ENCODE results near the gene CDK4.
A peak's percentile ranks its signal among the peaks of the same experiment; 100 is the strongest.

The CDK4 gene

GRCh38 chr12:57756406-57757341, 4.6 kb upstream of the CDK4 start:
- ATAC-seq (replicated peaks) (peak; percentile 25 to 30), DNase-seq (peak; percentile 49)
- H3K27ac Mint-ChIP-seq = peak overlapping the region; percentile 90
- peaks cover 18 to 32% of the 10 kb centered on the region in 2 donors for H3K36me3 Mint-ChIP-seq
- H3K9me3 Mint-ChIP-seq = no peaks in the 10 kb centered on the region
- peaks cover 39 to 77% of the 10 kb centered on the region in 2 donors for H3K4me1 Mint-ChIP-seq
- H3K4me3 Mint-ChIP-seq = peak overlapping the region; percentile 90
- H3K27me3 Mint-ChIP-seq = no peaks in the 10 kb centered on the region

GRCh38 chr12:57755454-57756372, 3.6 kb upstream of the CDK4 start:
- no peaks in the 10 kb centered on the region for H3K27me3 Mint-ChIP-seq
- peak; percentile 3 to 7 for ATAC-seq (replicated peaks)
- DNase-seq = no peak
- peak overlapping the region; percentile 90 for H3K4me3 Mint-ChIP-seq
- H3K4me1 Mint-ChIP-seq = peaks cover 44 to 78% of the 10 kb centered on the region in 2 donors
- H3K27ac Mint-ChIP-seq = peak overlapping the region; percentile 90
- no peaks in the 10 kb centered on the region for H3K9me3 Mint-ChIP-seq
- peaks cover 27 to 31% of the 10 kb centered on the region in 2 donors for H3K36me3 Mint-ChIP-seq

GRCh38 chr12:57755194-57755453, 3.0 kb upstream of the CDK4 start:
- H3K36me3 Mint-ChIP-seq = peaks cover 33 to 37% of the 10 kb centered on the region in 2 donors
- H3K9me3 Mint-ChIP-seq = no peaks in the 10 kb centered on the region
- peaks cover 46 to 77% of the 10 kb centered on the region in 2 donors for H3K4me1 Mint-ChIP-seq
- no peaks in the 10 kb centered on the region for H3K27me3 Mint-ChIP-seq
- ATAC-seq (replicated peaks) (no peak), DNase-seq (no peak)
- H3K4me3 Mint-ChIP-seq = peak overlapping the region; percentile 68 to 90
- no peak overlapping the region for H3K27ac Mint-ChIP-seq

- no peaks in the 10 kb centered on the region for H3K9me3 Mint-ChIP-seq
- ATAC-seq (replicated peaks) = peak; percentile 31 to 40
- DNase-seq = peak; percentile 71
- H3K36me3 Mint-ChIP-seq = peaks cover 31 to 33% of the 10 kb centered on the region in 2 donors
- no peaks in the 10 kb centered on the region for H3K27me3 Mint-ChIP-seq
- peak within 1 kb of the TSS; percentile 90 for H3K27ac Mint-ChIP-seq
- peaks cover 44 to 72% of the 10 kb centered on the region in 2 donors for H3K4me1 Mint-ChIP-seq
- peak within 1 kb of the TSS; percentile 90 for H3K4me3 Mint-ChIP-seq
These were observed 2.5 kb upstream of the CDK4 start, which contains the start of gene MARCHF9 for GRCh38 chr12:57754411-57755193. TSS of gene MARCHF9 (plus strand) at chr12:57755103. CDS start at chr12:57755529, 426 bp downstream.

- Mint-ChIP-seq H3K4me1 (peaks cover 39 to 69% of the 10 kb centered on the region in 2 donors), H3K27me3 (no peaks in the 10 kb centered on the region), H3K36me3 (peaks cover 31 to 35% of the 10 kb centered on the region in 2 donors), H3K27ac (peak overlapping the region; percentile 26), H3K4me3 (no peak overlapping the region), H3K9me3 (no peaks in the 10 kb centered on the region)
- ATAC-seq (replicated peaks) (no peak), DNase-seq (no peak)
These were observed 1.7 kb upstream of the CDK4 start for GRCh38 chr12:57753756-57754337.

GRCh38 chr12:57752668-57753000, 524 bp upstream of the CDK4 start:
- DNase-seq (no peak), ATAC-seq (replicated peaks) (no peak)
- Mint-ChIP-seq H3K4me3 (peak overlapping the region; percentile 93 to 98), H3K27ac (peak overlapping the region; percentile 94), H3K27me3 (no peaks in the 10 kb centered on the region), H3K9me3 (no peaks in the 10 kb centered on the region), H3K4me1 (peaks cover 37 to 63% of the 10 kb centered on the region in 2 donors), H3K36me3 (peaks cover 33 to 39% of the 10 kb centered on the region in 2 donors)

GRCh38 chr12:57751432-57751787, 700 bp downstream of the CDK4 start:
- Mint-ChIP-seq H3K9me3 (no peaks in the 10 kb centered on the region), H3K4me1 (peaks cover 31 to 61% of the 10 kb centered on the region in 2 donors), H3K27me3 (no peaks in the 10 kb centered on the region), H3K4me3 (peak overlapping the region; percentile 93 to 98), H3K36me3 (peaks cover 36 to 46% of the 10 kb centered on the region in 2 donors), H3K27ac (peak overlapping the region; percentile 94)
- ATAC-seq (replicated peaks) (no peak), DNase-seq (no peak)

- Mint-ChIP-seq H3K36me3 (peaks cover 38 to 51% of the 10 kb centered on the region in 2 donors), H3K27me3 (no peaks in the 10 kb centered on the region), H3K4me1 (peaks cover 34 to 63% of the 10 kb centered on the region in 2 donors)
These were observed 1.3 kb downstream of the CDK4 start for GRCh38 chr12:57750561-57751431.

GRCh38 chr12:57749061-57749460, 3.0 kb downstream of the CDK4 start:
- ATAC-seq (replicated peaks) (no peak), DNase-seq (no peak)
- H3K36me3 Mint-ChIP-seq = peaks cover 38 to 61% of the 10 kb centered on the region in 2 donors
- no peak overlapping the region for H3K4me3 Mint-ChIP-seq
- no peaks in the 10 kb centered on the region for H3K9me3 Mint-ChIP-seq
- H3K27ac Mint-ChIP-seq = no peak overlapping the region
- peaks cover 41 to 68% of the 10 kb centered on the region in 2 donors for H3K4me1 Mint-ChIP-seq
- no peaks in the 10 kb centered on the region for H3K27me3 Mint-ChIP-seq

More at GRCh38 chr12:57750561-57751431, 1.3 kb downstream of the CDK4 start:
- peak overlapping the region; percentile 93 to 98 for H3K4me3 Mint-ChIP-seq
- DNase-seq = no peak
- H3K9me3 Mint-ChIP-seq = no peaks in the 10 kb centered on the region
- no peak for ATAC-seq (replicated peaks)
- peak overlapping the region; percentile 94 for H3K27ac Mint-ChIP-seq

- Mint-ChIP-seq H3K27me3 (no peaks in the 10 kb centered on the region), H3K4me3 (peak overlapping the region; percentile 96), H3K9me3 (no peaks in the 10 kb centered on the region), H3K4me1 (peaks cover 33 to 58% of the 10 kb centered on the region in 2 donors), H3K27ac (peak overlapping the region; percentile 99), H3K36me3 (peaks cover 29 to 52% of the 10 kb centered on the region in 2 donors)
- ATAC-seq (replicated peaks) (no peak), DNase-seq (no peak)
These were observed 6.1 kb downstream of the CDK4 start for GRCh38 chr12:57746025-57746424.

- Mint-ChIP-seq H3K4me1 (peaks cover 38 to 58% of the 10 kb centered on the region in 2 donors), H3K36me3 (peaks cover 25 to 49% of the 10 kb centered on the region in 2 donors), H3K27ac (peak overlapping the region; percentile 99), H3K9me3 (no peaks in the 10 kb centered on the region), H3K4me3 (peak overlapping the region; percentile 96), H3K27me3 (no peaks in the 10 kb centered on the region)
- ATAC-seq (replicated peaks) (no peak), DNase-seq (no peak)
These were observed 6.6 kb downstream of the CDK4 start for GRCh38 chr12:57745485-57745881.

- H3K9me3 Mint-ChIP-seq = no peaks in the 10 kb centered on the region
- H3K27me3 Mint-ChIP-seq = no peaks in the 10 kb centered on the region
- H3K4me3 Mint-ChIP-seq = peak within 1 kb of the TSS; percentile 96
- ATAC-seq (replicated peaks) (peak; percentile 89 to 91), DNase-seq (peak; percentile 89)
- peaks cover 36 to 57% of the 10 kb centered on the region in 2 donors for H3K4me1 Mint-ChIP-seq
- H3K36me3 Mint-ChIP-seq = peaks cover 21 to 45% of the 10 kb centered on the region in 2 donors
- H3K27ac Mint-ChIP-seq = peak within 1 kb of the TSS; percentile 99
These were observed 7.2 kb downstream of the CDK4 start, which contains the start of gene TSPAN31 for GRCh38 chr12:57744777-57745484. TSS of gene TSPAN31 (plus strand) at chr12:57745039. CDS start at chr12:57745155, 116 bp downstream.
